ENCODE measurements around the gene MRPS26. TPM values are rescaled to one million over a fixed set of nuclear protein-coding genes. Genes with fewer than 3 reads are reported as not detected.
"Not testable (repeated sequence)": the region's sequence is repeated elsewhere in the genome, so short reads cannot be mapped to it uniquely, and the experiment has no call there.

The MRPS26 gene
- total RNA-seq, 1 experiment from 2014 or later, result 53.2 TPM

- no peak overlapping the region for H3K27ac ChIP-seq
- H3K4me1 ChIP-seq (replicated peaks), result no peaks in the 10 kb centered on the region; the same call in 1 of the 2 replicates
- DNase-seq (ENCODE audit: low read depth in 1 of 2, low spot score in 2 of 2), result no peak
- no peaks in the 10 kb centered on the region for H3K36me3 ChIP-seq
- no peaks in the 10 kb centered on the region for H3K9me3 ChIP-seq (replicated peaks)
- no peak overlapping the region for H3K4me3 ChIP-seq
- H3K27me3 ChIP-seq (replicated peaks), result peaks cover 13% of the 10 kb centered on the region; the same call in 1 of the 2 replicates
Measured at GRCh38 chr20:3072530-3073250, 26.8 kb downstream of the MRPS26 start.

GRCh38 chr20:3073251-3073643, 27.4 kb downstream of the MRPS26 start:
- not testable (repeated sequence) for H3K4me3 ChIP-seq; H3K36me3 ChIP-seq; DNase-seq (ENCODE audit: low read depth in 1 of 2, low spot score in 2 of 2); H3K9me3 ChIP-seq (replicated peaks); H3K27ac ChIP-seq; H3K4me1 ChIP-seq (replicated peaks)
- peaks cover 18% of the 10 kb centered on the region; the same call in 1 of the 2 replicates for H3K27me3 ChIP-seq (replicated peaks)

GRCh38 chr20:3074812-3075211, 29.0 kb downstream of the MRPS26 start:
- no peaks in the 10 kb centered on the region for H3K36me3 ChIP-seq
- H3K27ac ChIP-seq, result no peak overlapping the region
- H3K9me3 ChIP-seq (replicated peaks), result no peaks in the 10 kb centered on the region

GRCh38 chr20:3075315-3075714, 29.5 kb downstream of the MRPS26 start:
- H3K4me1 ChIP-seq (replicated peaks); H3K36me3 ChIP-seq; H3K4me3 ChIP-seq; H3K27ac ChIP-seq; DNase-seq (ENCODE audit: low read depth in 1 of 2, low spot score in 2 of 2); H3K9me3 ChIP-seq (replicated peaks): not testable (repeated sequence)
- peaks cover 24% of the 10 kb centered on the region for H3K27me3 ChIP-seq (replicated peaks)

More at GRCh38 chr20:3074812-3075211, 29.0 kb downstream of the MRPS26 start:
- H3K27me3 ChIP-seq (replicated peaks), result peaks cover 21% of the 10 kb centered on the region
- H3K4me3 ChIP-seq, result no peak overlapping the region
- H3K4me1 ChIP-seq (replicated peaks), result no peaks in the 10 kb centered on the region
- no peak for DNase-seq (ENCODE audit: low read depth in 1 of 2, low spot score in 2 of 2)

- no peak overlapping the region for H3K27ac ChIP-seq
- no peaks in the 10 kb centered on the region for H3K36me3 ChIP-seq
- peaks cover 36% of the 10 kb centered on the region for H3K27me3 ChIP-seq (replicated peaks)
- no peak overlapping the region for H3K4me3 ChIP-seq
- no peak for DNase-seq (ENCODE audit: low read depth in 1 of 2, low spot score in 2 of 2)
- no peaks in the 10 kb centered on the region for H3K9me3 ChIP-seq (replicated peaks)
- H3K4me1 ChIP-seq (replicated peaks), result 0 out of 2 replicates have a peak, but pooled peaks cover 3% of the 10 kb centered on the region
Measured at GRCh38 chr20:3077618-3078134, 31.8 kb downstream of the MRPS26 start.

GRCh38 chr20:3080939-3081388, 35.1 kb downstream of the MRPS26 start:
- Histone ChIP-seq H3K36me3 (no peaks in the 10 kb centered on the region), H3K4me3 (no peak overlapping the region), H3K9me3 (replicated peaks) (no peaks in the 10 kb centered on the region), H3K4me1 (replicated peaks) (0 out of 2 replicates have a peak, but pooled peaks cover 3% of the 10 kb centered on the region), H3K27me3 (replicated peaks) (peaks cover 45% of the 10 kb centered on the region), H3K27ac (no peak overlapping the region)
- DNase-seq (ENCODE audit: low read depth in 1 of 2, low spot score in 2 of 2), result no peak

- Histone ChIP-seq H3K9me3 (replicated peaks) (no peaks in the 10 kb centered on the region), H3K27me3 (replicated peaks) (peaks cover 45% of the 10 kb centered on the region), H3K4me3 (no peak overlapping the region), H3K36me3 (no peaks in the 10 kb centered on the region), H3K4me1 (replicated peaks) (0 out of 2 replicates have a peak, but pooled peaks cover 3% of the 10 kb centered on the region), H3K27ac (no peak overlapping the region)
- no peak for DNase-seq (ENCODE audit: low read depth in 1 of 2, low spot score in 2 of 2)
Measured at GRCh38 chr20:3081641-3082040, 35.8 kb downstream of the MRPS26 start.

- DNase-seq (ENCODE audit: low read depth in 1 of 2, low spot score in 2 of 2), result no peak
- Histone ChIP-seq H3K27ac (no peak overlapping the region), H3K4me1 (replicated peaks) (0 out of 2 replicates have a peak, but pooled peaks cover 3% of the 10 kb centered on the region), H3K9me3 (replicated peaks) (no peaks in the 10 kb centered on the region), H3K4me3 (no peak overlapping the region), H3K27me3 (replicated peaks) (peaks cover 45% of the 10 kb centered on the region), H3K36me3 (no peaks in the 10 kb centered on the region)
Measured at GRCh38 chr20:3082306-3082951, 36.6 kb downstream of the MRPS26 start.

DNA sequence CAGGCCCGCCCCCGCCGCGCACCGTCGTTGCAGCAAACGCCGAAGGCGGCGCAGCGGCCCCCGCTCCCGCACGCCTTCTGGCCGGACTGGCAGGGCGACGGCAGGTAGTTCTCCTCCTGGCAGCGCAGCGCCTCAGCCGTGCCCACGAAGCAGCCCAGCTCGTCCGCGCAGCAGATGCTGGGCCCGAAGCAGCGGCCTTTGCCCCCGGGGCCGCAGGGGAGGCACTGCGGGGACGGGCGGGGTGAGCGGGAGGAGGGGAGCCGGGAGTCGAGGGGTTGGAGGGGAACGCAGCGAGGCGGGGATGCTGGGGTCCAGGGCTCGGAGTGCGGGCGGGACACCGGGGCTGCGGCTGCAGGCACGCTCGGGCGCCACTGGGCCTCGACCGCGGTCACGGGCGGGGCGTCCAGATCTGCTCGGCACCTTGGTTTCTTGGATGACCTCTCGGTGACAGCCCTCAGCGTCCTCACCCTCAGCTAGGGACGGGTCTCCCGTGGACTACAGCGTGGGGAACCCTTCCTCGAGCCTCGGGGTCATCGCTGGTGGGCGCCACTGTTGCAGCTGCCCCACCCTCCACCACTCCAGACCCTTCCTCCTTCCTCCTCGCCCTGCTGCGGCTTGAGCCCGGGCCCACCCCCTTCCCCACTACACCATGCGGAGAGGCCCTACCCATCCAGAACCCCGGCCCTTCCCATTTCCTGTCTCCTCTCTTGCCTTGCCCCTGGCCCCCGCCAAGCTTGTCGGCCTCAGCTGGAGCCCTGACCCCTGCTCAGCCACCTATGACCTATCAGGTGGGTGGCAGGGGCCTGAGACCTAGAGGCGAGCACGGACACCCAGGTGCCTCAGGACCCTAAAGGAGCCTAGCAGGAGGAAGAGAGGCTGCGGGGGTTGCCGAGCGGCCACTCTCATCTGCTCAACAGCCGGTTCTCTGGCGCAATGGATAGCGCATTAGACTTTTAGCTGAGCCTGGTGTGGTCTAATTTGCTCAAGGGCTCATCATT, 37.4 kb downstream of the MRPS26 start:
- Histone ChIP-seq H3K36me3 (no peaks in the 10 kb centered on the region), H3K27ac (no peak overlapping the region), H3K4me1 (replicated peaks) (0 out of 2 replicates have a peak, but pooled peaks cover 3% of the 10 kb centered on the region), H3K4me3 (no peak overlapping the region), H3K27me3 (replicated peaks) (peaks cover 40% of the 10 kb centered on the region), H3K9me3 (replicated peaks) (no peaks in the 10 kb centered on the region)
- no peak for DNase-seq (ENCODE audit: low read depth in 1 of 2, low spot score in 2 of 2)

- Histone ChIP-seq H3K27ac (no peak within 1 kb of the TSS), H3K9me3 (replicated peaks) (no peaks in the 10 kb centered on the region), H3K4me3 (no peak within 1 kb of the TSS), H3K4me1 (replicated peaks) (0 out of 2 replicates have a peak, but pooled peaks cover 3% of the 10 kb centered on the region), H3K27me3 (replicated peaks) (peaks cover 42% of the 10 kb centered on the region), H3K36me3 (no peaks in the 10 kb centered on the region)
- no peak for DNase-seq (ENCODE audit: low read depth in 1 of 2, low spot score in 2 of 2)
Measured at GRCh38 chr20:3084283-3084985, 38.6 kb downstream of the MRPS26 start, which contains the start of gene AVP. AVP (minus strand) TSS chr20:3084724; CDS start chr20:3084674, 50 bp downstream.

GRCh38 chr20:3084986-3085360, 39.1 kb downstream of the MRPS26 start:
- H3K27ac ChIP-seq, result no peak overlapping the region
- H3K36me3 ChIP-seq, result no peaks in the 10 kb centered on the region
- peaks cover 42% of the 10 kb centered on the region for H3K27me3 ChIP-seq (replicated peaks)
- no peak overlapping the region for H3K4me3 ChIP-seq
- DNase-seq (ENCODE audit: low read depth in 1 of 2, low spot score in 2 of 2), result no peak
- H3K4me1 ChIP-seq (replicated peaks), result 0 out of 2 replicates have a peak, but pooled peaks cover 3% of the 10 kb centered on the region
- H3K9me3 ChIP-seq (replicated peaks), result no peaks in the 10 kb centered on the region

- peaks cover 36% of the 10 kb centered on the region for H3K27me3 ChIP-seq (replicated peaks)
- no peaks in the 10 kb centered on the region for H3K9me3 ChIP-seq (replicated peaks)
- H3K4me3 ChIP-seq, result no peak overlapping the region
- H3K27ac ChIP-seq, result no peak overlapping the region
- H3K36me3 ChIP-seq, result no peaks in the 10 kb centered on the region
- H3K4me1 ChIP-seq (replicated peaks), result 0 out of 2 replicates have a peak, but pooled peaks cover 3% of the 10 kb centered on the region
- no peak for DNase-seq (ENCODE audit: low read depth in 1 of 2, low spot score in 2 of 2)
Measured at GRCh38 chr20:3085571-3086072, 39.8 kb downstream of the MRPS26 start.

All from SJSA1 (cell line).